AG20443 (cell line): ENCODE results near the gene GGA1.
A peak's percentile ranks its signal among the peaks of the same experiment; 100 is the strongest.

ENCODE experiments used
- DNase-seq: peaks from one replicate; pipeline ENCODE4 v3.0.0; 2012; ENCODE audit warnings: low spot score, mixed read lengths

Gene GGA1

GRCh38 chr22:37608477-37609239 is at the start of gene GGA1:
GGA1 (plus strand) TSS chr22:37608834; CDS start chr22:37608861, 27 bp downstream.
- peak; percentile 98 for DNase-seq

GRCh38 chr22:37559521-37559900 is 49.1 kb upstream of the GGA1 start:
- DNase-seq: no peak

- peak; percentile 90 for DNase-seq
Observed at GRCh38 chr22:37559901-37560607, 48.6 kb upstream of the GGA1 start, which contains the start of gene CDC42EP1. CDC42EP1 (plus strand) TSS chr22:37560480; CDS start chr22:37566350, 5,870 bp downstream.

- DNase-seq: peak; percentile 71
Observed at GRCh38 chr22:37560608-37561211, 47.9 kb upstream of the GGA1 start.

GRCh38 chr22:37561212-37562048 is 47.2 kb upstream of the GGA1 start:
- DNase-seq: peak; percentile 92

GRCh38 chr22:37562049-37562875 is 46.4 kb upstream of the GGA1 start:
- no peak for DNase-seq

- peak; percentile 94 for DNase-seq
Observed at GRCh38 chr22:37563153-37564081, 45.2 kb upstream of the GGA1 start.

GRCh38 chr22:37564111-37564711 is 44.4 kb upstream of the GGA1 start:
- DNase-seq: no peak

- DNase-seq: no peak
Observed at GRCh38 chr22:37565830-37566229, 42.8 kb upstream of the GGA1 start.

GRCh38 chr22:37566329-37566837 is 42.3 kb upstream of the GGA1 start:
- DNase-seq: no peak

GRCh38 chr22:37566903-37567798 is 41.5 kb upstream of the GGA1 start:
- DNase-seq: peak; percentile 73

GRCh38 chr22:37568012-37568411 is 40.6 kb upstream of the GGA1 start:
- DNase-seq: no peak

- DNase-seq: no peak
Observed at GRCh38 chr22:37568448-37569008, 40.1 kb upstream of the GGA1 start.

- no peak for DNase-seq
Observed at GRCh38 chr22:37569009-37569920, 39.4 kb upstream of the GGA1 start.

GRCh38 chr22:37569921-37570660 is 38.5 kb upstream of the GGA1 start:
- no peak for DNase-seq

GRCh38 chr22:37570661-37570976 is 38.0 kb upstream of the GGA1 start:
- DNase-seq: no peak
